Tibial nerve (tissue), 3 donors: ENCODE measurements around the gene CDC123.

Experiments
- POLR2A ChIP-seq, 2 donors: fragments of 450-650 bp; IDR thresholded peaks; one replicate each; pipeline ENCODE4 v1.6.1; 2017; ENCODE audit warnings: antibody characterized with exemption in 2 of 2, mild to moderate bottlenecking in 2 of 2, moderate library complexity in 2 of 2
- TF ChIP-seq, protein P1 (sequence below), 5 experiments: fragments of 200-600 bp in 3 of 5; fragments of 450-650 bp in 2 of 5; sonication (generic) in 3 of 5; IDR thresholded peaks; one replicate each; pipeline ENCODE4 v1.5.1; 2016 to 2019; ENCODE audit warnings: antibody characterized with exemption in 5 of 5, mild to moderate bottlenecking in 3 of 5, moderate library complexity in 2 of 5

DNA sequence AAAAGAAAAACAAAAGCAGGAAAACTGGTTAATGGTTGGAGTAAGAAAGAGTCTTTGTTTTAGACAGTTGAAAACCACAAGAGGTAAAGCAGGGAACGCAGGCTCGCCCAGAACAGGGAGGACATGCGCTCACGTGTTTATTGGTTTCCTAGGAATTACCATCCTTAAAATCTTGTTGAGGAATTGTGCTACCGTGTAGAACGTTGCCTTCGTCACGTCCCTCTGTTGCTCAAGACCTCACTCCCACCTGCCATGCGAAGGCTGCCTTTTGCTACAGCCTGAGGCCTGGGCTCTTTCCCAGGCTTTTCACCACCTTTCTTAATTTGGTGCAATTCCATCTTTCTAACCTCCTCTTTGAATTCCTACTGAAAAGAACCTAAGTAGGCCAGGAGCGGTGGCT, 91.8 kb downstream of the CDC123 start:
- TF ChIP-seq POLR2A (IDR thresholded peaks at IDR 0.05): no peak
- TF ChIP-seq, protein P1, sequence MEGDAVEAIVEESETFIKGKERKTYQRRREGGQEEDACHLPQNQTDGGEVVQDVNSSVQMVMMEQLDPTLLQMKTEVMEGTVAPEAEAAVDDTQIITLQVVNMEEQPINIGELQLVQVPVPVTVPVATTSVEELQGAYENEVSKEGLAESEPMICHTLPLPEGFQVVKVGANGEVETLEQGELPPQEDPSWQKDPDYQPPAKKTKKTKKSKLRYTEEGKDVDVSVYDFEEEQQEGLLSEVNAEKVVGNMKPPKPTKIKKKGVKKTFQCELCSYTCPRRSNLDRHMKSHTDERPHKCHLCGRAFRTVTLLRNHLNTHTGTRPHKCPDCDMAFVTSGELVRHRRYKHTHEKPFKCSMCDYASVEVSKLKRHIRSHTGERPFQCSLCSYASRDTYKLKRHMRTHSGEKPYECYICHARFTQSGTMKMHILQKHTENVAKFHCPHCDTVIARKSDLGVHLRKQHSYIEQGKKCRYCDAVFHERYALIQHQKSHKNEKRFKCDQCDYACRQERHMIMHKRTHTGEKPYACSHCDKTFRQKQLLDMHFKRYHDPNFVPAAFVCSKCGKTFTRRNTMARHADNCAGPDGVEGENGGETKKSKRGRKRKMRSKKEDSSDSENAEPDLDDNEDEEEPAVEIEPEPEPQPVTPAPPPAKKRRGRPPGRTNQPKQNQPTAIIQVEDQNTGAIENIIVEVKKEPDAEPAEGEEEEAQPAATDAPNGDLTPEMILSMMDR (IDR thresholded peaks at IDR 0.05): no peak
